Smooth muscle cell (in vitro differentiated cells): ENCODE data around the gene WDR75. TPM values are rescaled to one million over a fixed set of nuclear protein-coding genes. Genes with fewer than 3 reads are reported as not detected.

Experiments used
- DNase-seq: peaks from one replicate; lab custom pipeline; 2025; ENCODE audit not compliant: unreplicated experiment; lab: John Stamatoyannopoulos, UW
- H2AFZ ChIP-seq: fragments of 200-600 bp; sonication (generic); 2 replicates; pipeline ENCODE4 v1.6.0; 2016; ENCODE audit warnings: antibody characterized with exemption, low read depth, mild to moderate bottlenecking
- H3F3A ChIP-seq: fragments of 200-600 bp; sonication (generic); 2 replicates; pipeline ENCODE4 v1.6.0; 2017; ENCODE audit warnings: antibody characterized with exemption, low read depth
- H3K27ac ChIP-seq: fragments of 200-600 bp; sonication (generic); 2 replicates; pipeline ENCODE4 v1.5.1; 2016; ENCODE audit warnings: low read depth, mild to moderate bottlenecking
- H3K27me3 ChIP-seq: fragments of 200-600 bp; sonication (generic); 2 replicates; pipeline ENCODE4 v1.6.1; 2016; ENCODE audit warnings: low read depth, mild to moderate bottlenecking
- H3K36me3 ChIP-seq: fragments of 200-600 bp; sonication (generic); 2 replicates; pipeline ENCODE4 v1.5.1; 2016; ENCODE audit warnings: low read depth
- H3K4me1 ChIP-seq: fragments of 200-600 bp; sonication (generic); 2 replicates; pipeline ENCODE4 v1.5.1; 2016; ENCODE audit warnings: low read depth
- H3K4me2 ChIP-seq: fragments of 200-600 bp; sonication (generic); 2 replicates; pipeline ENCODE4 v1.6.0; 2016; ENCODE audit warnings: mild to moderate bottlenecking
- H3K4me3 ChIP-seq: fragments of 200-600 bp; sonication (generic); 2 replicates; pipeline ENCODE4 v1.5.1; 2016; ENCODE audit warnings: mild to moderate bottlenecking
- H3K79me2 ChIP-seq: fragments of 200-600 bp; sonication (generic); 2 replicates; pipeline ENCODE4 v1.6.0; 2016; ENCODE audit warnings: low read depth, mild to moderate bottlenecking
- H3K9ac ChIP-seq: fragments of 200-600 bp; sonication (generic); 2 replicates; pipeline ENCODE4 v1.6.0; 2016; ENCODE audit warnings: low read depth
- H3K9me3 ChIP-seq: fragments of 200-600 bp; sonication (generic); replicated peaks from 2 replicates; pipeline ENCODE4 v1.5.1; 2016; ENCODE audit warnings: low read depth
- H4K20me1 ChIP-seq: fragments of 200-600 bp; sonication (generic); 2 replicates; pipeline ENCODE4 v1.6.0; 2016; ENCODE audit warnings: low read depth
- WGBS: methylation state at CpG from one replicate; pipeline ENCODE4 v1.1.7; 2016; ENCODE audit warnings: low lambda C conversion rate; 5-methylcytosine and 5-hydroxymethylcytosine counted together
- polyA plus RNA-seq: library from polyadenylated mRNA; unstranded; fragments of >200 nt; fragmentation: Nextera tagmentation; extraction: Ambion mirVana; gene quantifications from 2 replicates; pipeline ENCODE4 v1.2.1, GENCODE V29; 2016
- total RNA-seq: library from RNA; depleted of rRNA; stranded (reverse); fragments of >200 nt; gene quantifications from 2 replicates; pipeline ENCODE4 v1.2.3, GENCODE V29; 2014
- TF ChIP-seq, protein P1 (sequence below): fragments of 200-600 bp; sonication (generic); IDR thresholded peaks from 2 replicates; pipeline ENCODE4 v1.5.1; 2017; ENCODE audit warnings: borderline replicate concordance, mild to moderate bottlenecking, antibody characterized with exemption; ENCODE audit not compliant: insufficient read depth, poor library complexity, severe bottlenecking

Gene WDR75
- total and polyA plus RNA-seq, 2 experiments from 2014 or later = 22.7 to 63.0 TPM

DNA sequence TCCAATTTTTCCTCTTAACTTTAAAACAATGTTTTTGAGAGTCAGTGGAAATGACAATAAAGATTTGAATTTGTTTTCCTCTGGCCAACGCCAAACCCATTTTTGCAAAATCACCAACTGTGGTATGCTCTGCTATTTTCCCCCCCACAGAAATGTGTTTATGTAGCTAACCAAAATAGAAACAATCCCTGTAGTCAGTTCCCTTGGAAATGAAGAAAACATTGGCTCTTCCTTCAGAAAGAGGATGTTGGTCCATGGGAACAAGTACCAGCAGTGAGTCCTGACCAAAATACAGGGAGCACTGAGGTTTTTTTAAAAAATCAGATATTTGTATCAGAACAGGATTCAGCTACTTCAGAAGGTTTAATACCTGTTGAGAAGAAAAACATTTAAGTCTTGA is 74.0 kb downstream of the WDR75 start:
- H3K4me2 ChIP-seq = no peak overlapping the region
- H3K9ac ChIP-seq = no peak overlapping the region
- 89% methylated on average over 1 of the region's 1 CpG for WGBS
- no peak overlapping the region for H2AFZ ChIP-seq
- no peaks in the 10 kb centered on the region for H3K36me3 ChIP-seq
- no peak overlapping the region for H3K27ac ChIP-seq
- TF ChIP-seq, protein P1, sequence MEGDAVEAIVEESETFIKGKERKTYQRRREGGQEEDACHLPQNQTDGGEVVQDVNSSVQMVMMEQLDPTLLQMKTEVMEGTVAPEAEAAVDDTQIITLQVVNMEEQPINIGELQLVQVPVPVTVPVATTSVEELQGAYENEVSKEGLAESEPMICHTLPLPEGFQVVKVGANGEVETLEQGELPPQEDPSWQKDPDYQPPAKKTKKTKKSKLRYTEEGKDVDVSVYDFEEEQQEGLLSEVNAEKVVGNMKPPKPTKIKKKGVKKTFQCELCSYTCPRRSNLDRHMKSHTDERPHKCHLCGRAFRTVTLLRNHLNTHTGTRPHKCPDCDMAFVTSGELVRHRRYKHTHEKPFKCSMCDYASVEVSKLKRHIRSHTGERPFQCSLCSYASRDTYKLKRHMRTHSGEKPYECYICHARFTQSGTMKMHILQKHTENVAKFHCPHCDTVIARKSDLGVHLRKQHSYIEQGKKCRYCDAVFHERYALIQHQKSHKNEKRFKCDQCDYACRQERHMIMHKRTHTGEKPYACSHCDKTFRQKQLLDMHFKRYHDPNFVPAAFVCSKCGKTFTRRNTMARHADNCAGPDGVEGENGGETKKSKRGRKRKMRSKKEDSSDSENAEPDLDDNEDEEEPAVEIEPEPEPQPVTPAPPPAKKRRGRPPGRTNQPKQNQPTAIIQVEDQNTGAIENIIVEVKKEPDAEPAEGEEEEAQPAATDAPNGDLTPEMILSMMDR = no peak
- H4K20me1 ChIP-seq = no peaks in the 10 kb centered on the region
- H3F3A ChIP-seq = no peaks in the 10 kb centered on the region
- no peaks in the 10 kb centered on the region for H3K9me3 ChIP-seq
- no peaks in the 10 kb centered on the region for H3K79me2 ChIP-seq
- no peak overlapping the region for H3K4me3 ChIP-seq
- DNase-seq = no peak
- no peaks in the 10 kb centered on the region for H3K27me3 ChIP-seq
- H3K4me1 ChIP-seq = no peaks in the 10 kb centered on the region

DNA sequence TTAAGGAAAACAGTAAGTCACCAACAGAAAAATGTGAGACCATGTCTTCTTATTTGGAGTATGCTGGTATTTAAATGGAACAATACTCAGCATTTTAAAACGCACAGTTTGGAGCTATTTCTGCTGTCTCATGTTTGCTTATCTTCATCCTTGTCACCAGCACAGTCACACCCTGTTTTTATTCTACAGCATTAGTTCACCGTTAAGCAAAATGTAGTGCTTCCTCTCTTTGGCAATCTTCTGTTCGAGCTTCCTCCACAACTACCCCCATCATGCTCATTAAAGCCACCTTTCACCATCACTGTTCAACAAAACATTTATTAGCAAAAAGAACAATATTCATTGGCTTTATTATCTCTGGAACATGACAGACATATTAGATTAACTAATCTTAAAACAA is 75.3 kb downstream of the WDR75 start:
- Histone ChIP-seq H3K9ac (no peak overlapping the region), H2AFZ (no peak overlapping the region), H3K4me3 (no peak overlapping the region), H3K36me3 (no peaks in the 10 kb centered on the region), H3K27me3 (no peaks in the 10 kb centered on the region), H3K4me1 (no peaks in the 10 kb centered on the region), H3K79me2 (no peaks in the 10 kb centered on the region), H3F3A (no peaks in the 10 kb centered on the region), H3K4me2 (no peak overlapping the region), H3K9me3 (no peaks in the 10 kb centered on the region), H3K27ac (no peak overlapping the region), H4K20me1 (no peaks in the 10 kb centered on the region)
- 77% methylated on average over 3 of the region's 3 CpGs for WGBS
- no peak for DNase-seq
- TF ChIP-seq, protein P1 = no peak

DNA sequence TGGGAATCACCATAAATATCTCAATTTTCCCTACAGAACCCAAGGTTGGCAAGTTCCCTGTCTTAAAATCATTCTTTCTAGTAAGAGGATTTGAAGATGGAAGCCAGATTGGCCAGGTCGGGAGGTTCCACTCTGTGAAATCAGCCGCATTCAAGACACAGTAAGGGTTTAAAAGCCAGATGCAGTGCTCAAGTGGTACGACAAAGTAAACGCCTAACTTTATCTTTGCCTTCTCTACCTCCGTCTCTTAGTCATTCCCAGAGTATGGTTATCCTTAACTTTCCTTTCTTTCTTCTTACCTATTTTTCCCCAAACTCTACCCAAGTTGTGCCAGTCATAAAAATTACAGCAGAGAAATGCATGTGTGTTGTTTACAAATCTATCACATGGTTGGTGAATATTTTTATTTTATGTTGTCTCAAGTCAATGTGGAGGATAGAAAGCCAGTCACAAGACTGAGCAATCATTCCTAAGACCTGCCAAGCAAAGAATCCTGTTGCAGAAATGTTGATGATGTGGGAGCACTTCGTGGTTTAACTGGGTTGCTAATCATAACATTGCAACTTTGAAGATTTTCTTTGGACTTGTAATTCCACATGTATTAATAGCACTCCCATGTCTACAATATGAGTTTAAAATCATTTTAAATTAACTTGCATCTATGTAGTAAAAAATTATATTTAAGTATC is 76.7 kb downstream of the WDR75 start:
- TF ChIP-seq, protein P1 = no peak
- Histone ChIP-seq H3K79me2 (no peaks in the 10 kb centered on the region), H3K9ac (no peak overlapping the region), H3K9me3 (no peaks in the 10 kb centered on the region), H3K36me3 (no peaks in the 10 kb centered on the region), H3K4me1 (no peaks in the 10 kb centered on the region), H3F3A (no peaks in the 10 kb centered on the region), H2AFZ (no peak overlapping the region), H3K27ac (no peak overlapping the region), H3K27me3 (no peaks in the 10 kb centered on the region), H4K20me1 (no peaks in the 10 kb centered on the region), H3K4me3 (no peak overlapping the region), H3K4me2 (no peak overlapping the region)
- no peak for DNase-seq
- WGBS = 64% methylated on average over 6 of the region's 6 CpGs

DNA sequence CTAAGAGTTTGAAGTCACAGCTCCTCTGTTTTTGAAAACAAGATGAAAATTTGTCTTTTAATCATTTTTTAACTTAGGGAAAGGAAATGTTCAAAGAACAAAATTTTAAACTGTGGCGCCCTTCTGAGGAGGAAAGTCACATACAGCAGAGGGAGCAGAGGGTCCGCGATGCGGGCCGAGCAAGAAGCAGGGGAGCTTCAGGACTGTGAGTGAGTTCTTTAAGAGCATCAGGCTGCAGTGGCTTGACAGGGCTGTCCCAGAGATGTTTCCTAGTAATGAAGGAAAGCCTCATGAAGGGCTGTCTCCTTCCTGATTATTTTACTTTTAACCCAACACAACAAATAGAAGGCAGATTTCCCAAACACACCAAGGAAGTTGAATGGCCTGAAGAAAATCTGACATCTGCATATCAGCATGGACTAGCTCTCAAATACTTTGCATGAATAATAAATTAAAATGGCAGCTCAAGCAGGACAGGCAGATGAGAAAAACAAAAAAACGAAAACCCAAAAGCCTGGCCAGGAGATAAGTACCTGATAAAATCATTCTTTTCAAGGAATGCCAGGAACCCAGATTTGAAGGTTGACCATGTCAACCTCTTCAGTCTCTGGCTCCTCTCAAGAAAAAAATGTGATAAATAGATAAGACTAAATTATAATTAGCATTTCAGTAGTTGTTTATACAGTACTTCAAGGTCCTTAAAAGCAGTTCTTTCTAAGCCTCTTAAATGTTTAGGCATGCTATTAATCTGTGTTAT is 78.5 kb downstream of the WDR75 start:
- Histone ChIP-seq H3K79me2 (no peaks in the 10 kb centered on the region), H3F3A (no peaks in the 10 kb centered on the region), H4K20me1 (no peaks in the 10 kb centered on the region), H3K4me3 (no peak overlapping the region), H3K4me1 (no peaks in the 10 kb centered on the region), H3K4me2 (no peak overlapping the region), H3K27me3 (no peaks in the 10 kb centered on the region), H3K9me3 (no peaks in the 10 kb centered on the region), H3K9ac (no peak overlapping the region), H3K36me3 (no peaks in the 10 kb centered on the region), H2AFZ (peak overlapping the region; percentile 61), H3K27ac (no peak overlapping the region)
- TF ChIP-seq, protein P1 = no peak
- 67% methylated on average over 6 of the region's 6 CpGs for WGBS
- DNase-seq = no peak
